Dermis lymphatic vessel endothelial cell (primary cell): ENCODE data around the gene DAP3. TPM values are rescaled to one million over a fixed set of nuclear protein-coding genes. Genes with fewer than 3 reads are reported as not detected.

Source experiments
- total RNA-seq: library from RNA; depleted of rRNA; stranded (reverse); fragments of >200 nt; gene quantifications from 2 replicates; pipeline ENCODE4 v1.2.1, GENCODE V29; 2014

The DAP3 gene
- total RNA-seq, result 33.1 and 39.4 TPM in 2 replicates

GRCh38 chr1:155689081-155689607 is at the start of gene DAP3:
Gene DAP3, plus strand, starts transcription at chr1:155689091. Its CDS starts 20,689 bp downstream, at chr1:155709780.

GRCh38 chr1:155688324-155689080 is 389 bp upstream of the DAP3 start, which contains the start of gene YY1AP1:
Gene YY1AP1, minus strand, starts transcription at chr1:155688774. Its CDS starts 8,338 bp downstream, at chr1:155680436.

Other genes with a start within 250 kb of the DAP3 start
- 16.5 and 21.7 TPM in 2 replicates for gene ASH1L, start 126.3 kb upstream of the DAP3 start, total RNA-seq
- 13.7 and 13.8 TPM in 2 replicates for gene MSTO1, start 78.9 kb upstream of the DAP3 start, total RNA-seq
- 49.5 and 51.7 TPM in 2 replicates for gene YY1AP1, start 317 bp upstream of the DAP3 start, total RNA-seq
- 23.3 and 28.0 TPM in 2 replicates for gene GON4L, start 168.1 kb downstream of the DAP3 start, total RNA-seq
- gene SYT11, start 170.5 kb downstream of the DAP3 start, total RNA-seq, result 12.8 and 15.4 TPM in 2 replicates
- 42.5 and 46.3 TPM in 2 replicates for gene RIT1, start 222.3 kb downstream of the DAP3 start, total RNA-seq
- gene KHDC4, start 245.3 kb downstream of the DAP3 start, total RNA-seq, result 14.7 and 21.4 TPM in 2 replicates